ENCODE data around the gene SOX21. TPM values are rescaled to one million over a fixed set of nuclear protein-coding genes. Genes with fewer than 3 reads are reported as not detected.

The SOX21 gene
- total and polyA plus RNA-seq, 9 donors = 0.04 to 2.5 (median 0.07) TPM; not detected in 5

- peak; percentile 35 for DNase-seq
- H3K4me3 ChIP-seq (ENCODE audit: low read length) = no peak overlapping the region
- no CpG with 5 or more reads among the region's 6 CpGs for WGBS (ENCODE audit: insufficient coverage)
Measured at GRCh38 chr13:94660695-94661326, 51.5 kb downstream of the SOX21 start.

More at GRCh38 chr13:94660695-94661326, 51.5 kb downstream of the SOX21 start:
- H3K27me3 ChIP-seq (ENCODE audit: control insufficient read depth, insufficient read depth, low read length) = peaks cover 7% of the 10 kb centered on the region
- H3K9me3 ChIP-seq (replicated peaks; ENCODE audit: control insufficient read depth, low read depth, low read length) = no peaks in the 10 kb centered on the region
- no peak overlapping the region for H3K27ac ChIP-seq (ENCODE audit: low read length)
- no peaks in the 10 kb centered on the region for H3K4me1 ChIP-seq (ENCODE audit: control insufficient read depth, insufficient read depth, low read length)
- H3K36me3 ChIP-seq (ENCODE audit: control insufficient read depth, insufficient read depth, low read length) = no peaks in the 10 kb centered on the region

Other genes with a start within 250 kb of the SOX21 start
- 0.18 TPM for gene DCT, start 232.9 kb downstream of the SOX21 start, total RNA-seq
- 10 to 100 TPM in 1 of 8 donors, under 1 TPM in 7; 0.09 to 12.2 (median 0.32) TPM for gene DCT, start 232.9 kb downstream of the SOX21 start, polyA plus RNA-seq (ENCODE audit: insufficient read depth in 1 of 8, insufficient read length in 8 of 8, low replicate concordance in 1 of 8)
- gene TGDS, start 116.4 kb downstream of the SOX21 start, total RNA-seq = 11.7 TPM
- 10 to 100 TPM in 6 of 8 donors, 1 to 10 TPM in 2; 9.0 to 11.9 (median 10.4) TPM for gene TGDS, start 116.4 kb downstream of the SOX21 start, polyA plus RNA-seq (ENCODE audit: insufficient read depth in 1 of 8, insufficient read length in 8 of 8, low replicate concordance in 1 of 8)
- 7.4 TPM for gene GPR180, start 110.7 kb downstream of the SOX21 start, total RNA-seq
- 1 to 10 TPM; 4.7 to 9.3 (median 6.7) TPM for gene GPR180, start 110.7 kb downstream of the SOX21 start, polyA plus RNA-seq (ENCODE audit: insufficient read depth in 1 of 8, insufficient read length in 8 of 8, low replicate concordance in 1 of 8)

Data from muscle of leg (tissue), 11 donors.